Thymus (tissue), 14 donors: Measurements from ENCODE around the gene SFMBT2. TPM values are rescaled to one million over a fixed set of nuclear protein-coding genes. Genes with fewer than 3 reads are reported as not detected.
A peak's percentile ranks its signal among the peaks of the same experiment; 100 is the strongest.

ENCODE experiments used
- DNase-seq, 9 donors: peaks; one replicate each; pipeline ENCODE4 v3.0.0-alpha.2; 2013; ENCODE audit warnings: low spot score in 9 of 9, low read depth in 6 of 9, missing footprints in 1 of 9
- H3K27ac ChIP-seq, 2 donors: one replicate each; pipeline ENCODE4 v1.5.1; 2013; ENCODE audit warnings: control low read depth in 1 of 2, low read depth in 1 of 2, low read length in 1 of 2, mild to moderate bottlenecking in 1 of 2, moderate library complexity in 1 of 2
- H3K27me3 ChIP-seq, 2 donors: one replicate each; pipeline ENCODE4 v1.5.1; 2013; ENCODE audit warnings: low read length in 1 of 2; ENCODE audit not compliant: control insufficient read depth in 2 of 2, insufficient read depth in 1 of 2
- H3K36me3 ChIP-seq, 2 donors: one replicate each; pipeline ENCODE4 v1.5.1; 2013; ENCODE audit warnings: low read length in 1 of 2, mild to moderate bottlenecking in 1 of 2, moderate library complexity in 1 of 2; ENCODE audit not compliant: control insufficient read depth in 2 of 2, insufficient read depth in 2 of 2
- H3K4me1 ChIP-seq, 2 donors: one replicate each; pipeline ENCODE4 v1.5.1; 2013; ENCODE audit warnings: low read length in 2 of 2; ENCODE audit not compliant: control insufficient read depth in 2 of 2, insufficient read depth in 2 of 2
- H3K4me3 ChIP-seq, 2 donors: one replicate each; pipeline ENCODE4 v1.5.1; 2013; ENCODE audit warnings: low read length in 2 of 2, control low read depth in 1 of 2, mild to moderate bottlenecking in 1 of 2
- H3K9me3 ChIP-seq, 2 donors: one replicate each; pipeline ENCODE4 v1.5.1; 2013; ENCODE audit warnings: low read length in 1 of 2, mild to moderate bottlenecking in 1 of 2; ENCODE audit not compliant: control insufficient read depth in 2 of 2, insufficient read depth in 1 of 2
- WGBS: extraction: QIAGEN DNeasy Blood & Tissue Kit; methylation state at CpG from one replicate; pipeline ENCODE4 v1.1.7; 2013; 5-methylcytosine and 5-hydroxymethylcytosine counted together
- long read RNA-seq, 10 donors: transcript quantifications; one replicate each; lab custom pipeline, GENCODE V29; 2026
- polyA plus RNA-seq: library from polyadenylated mRNA; stranded (reverse); fragments of 200-250 nt; gene quantifications from one replicate; pipeline ENCODE4 v1.2.3, GENCODE V29; 2013
- total RNA-seq: library from RNA; stranded (reverse); fragments of 120-200 nt; gene quantifications from one replicate; pipeline ENCODE4 v1.2.4, GENCODE V29; 2013
- donor health status: healthy.

The SFMBT2 gene
- 9.7 TPM for total RNA-seq
- polyA plus RNA-seq, result 8.8 TPM
- long read RNA-seq, donor 1, result 0 reads
- long read RNA-seq, donor 2, result 0 reads
- long read RNA-seq, donor 3, result 0 reads
- long read RNA-seq, donor 4, result 0 reads
- long read RNA-seq, donor 5, result 0 reads
- long read RNA-seq, donor 6, result 0 reads
- long read RNA-seq, donor 7, result 0 reads
- long read RNA-seq, donor 8, result 0 reads
- long read RNA-seq, donor 9, result 0 reads
- long read RNA-seq, donor 10, result 0 reads

DNA sequence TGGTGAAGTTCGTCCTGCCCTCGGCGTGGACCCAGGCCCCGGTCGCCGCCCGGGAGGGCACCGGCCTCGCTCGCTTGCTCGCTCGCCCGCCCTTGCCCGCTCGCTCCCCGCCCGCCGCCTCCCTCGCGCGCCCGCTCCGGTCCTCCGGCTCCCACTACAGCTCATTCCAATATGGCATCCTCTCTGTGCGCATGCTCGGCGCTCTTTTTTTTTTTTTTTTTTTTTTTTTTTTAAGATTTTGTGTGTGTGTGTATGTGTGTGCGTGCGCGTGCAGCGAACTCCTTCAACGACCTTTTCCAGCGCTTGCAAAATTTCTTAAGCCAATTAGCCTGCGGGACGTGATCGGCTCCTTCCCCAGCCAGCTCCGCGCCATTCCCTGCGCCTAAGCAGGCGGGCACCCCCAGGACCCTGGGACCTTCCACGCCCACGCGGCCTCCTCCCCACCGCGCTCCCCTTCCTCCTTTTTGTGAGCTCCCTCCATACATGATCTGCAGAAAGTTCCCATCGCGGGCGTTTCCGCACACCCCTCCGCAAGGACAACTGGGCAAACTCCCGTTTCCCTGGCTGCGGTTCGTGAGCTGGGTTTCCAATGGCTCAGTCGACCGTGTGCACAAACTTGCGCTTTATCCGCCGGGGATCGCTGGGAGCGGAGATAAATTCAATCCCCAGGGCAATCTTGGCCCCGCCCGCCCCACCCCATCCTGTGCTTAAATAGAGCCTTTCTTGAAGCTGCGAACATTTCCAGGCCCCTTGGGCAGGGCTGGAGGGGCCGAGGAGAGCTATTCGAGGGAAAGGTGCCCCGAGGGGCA is at the start of gene SFMBT2:
Gene SFMBT2, minus strand, starts transcription at position 173 of the 809 bp plus-strand sequence. CDS start 29,136 bp downstream, outside the sequence.
- WGBS, result under 1% methylated on average over 66 of the region's 66 CpGs
- peaks cover 54 to 85% of the 10 kb centered on the region in 2 donors for H3K27me3 ChIP-seq
- H3K36me3 ChIP-seq, result no peaks in the 10 kb centered on the region
- H3K4me3 ChIP-seq, result peak within 1 kb of the TSS; percentile 72 to 83
- peaks cover 16 to 56% of the 10 kb centered on the region in 2 donors for H3K4me1 ChIP-seq
- peak in 6 of 9 donors; percentile 47 to 90 (median 60) for DNase-seq
- peaks cover 0 to 3% of the 10 kb centered on the region in 2 donors for H3K9me3 ChIP-seq
- H3K27ac ChIP-seq, result peak within 1 kb of the TSS; percentile 67 to 70

DNA sequence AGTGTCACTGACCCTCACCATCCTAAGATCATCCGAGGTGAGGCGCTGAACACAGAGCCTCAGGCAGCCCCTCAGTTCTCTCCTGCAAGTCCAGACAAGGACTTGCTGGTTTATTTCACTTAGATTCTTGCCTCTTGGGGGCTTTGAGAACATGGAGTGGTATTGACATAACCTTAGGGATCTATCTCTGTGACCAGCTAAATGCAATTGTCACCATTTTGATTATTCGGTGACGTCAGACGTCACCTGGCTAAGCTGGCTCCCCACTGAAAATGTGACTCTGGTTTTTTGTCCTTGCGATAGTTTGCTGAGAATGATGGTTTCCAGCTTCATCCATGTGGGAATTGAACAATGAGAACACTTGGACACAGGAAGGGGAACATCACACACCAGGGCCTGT is 49.2 kb upstream of the SFMBT2 start:
- WGBS, result 98% methylated on average over 6 of the region's 6 CpGs

DNA sequence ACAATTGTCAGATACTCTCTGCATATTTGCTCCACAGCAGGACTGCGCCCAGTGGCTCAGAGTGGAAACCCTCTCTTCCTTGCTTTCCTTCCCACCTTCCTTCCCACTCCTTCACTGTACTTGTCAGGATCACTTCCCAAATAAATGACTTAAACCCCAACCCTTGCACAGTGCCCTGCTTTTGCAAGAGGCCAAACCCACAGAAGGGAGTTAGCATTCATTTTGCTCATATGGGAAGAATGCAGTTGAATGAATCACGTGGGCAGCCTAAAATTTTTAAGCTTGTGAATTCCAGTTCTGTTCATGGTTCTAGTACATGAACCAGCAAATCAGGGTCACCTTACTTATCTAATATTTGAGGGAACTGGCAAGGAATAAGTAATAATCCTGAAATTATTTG is 47.7 kb upstream of the SFMBT2 start:
- no peak overlapping the region for H3K27ac ChIP-seq
- WGBS, result 96% methylated on average over 2 of the region's 2 CpGs
- peaks cover 0 to 5% of the 10 kb centered on the region in 2 donors for H3K4me1 ChIP-seq

More for the DNA sequence above, 49.2 kb upstream of the SFMBT2 start:
- Histone ChIP-seq H3K4me3 (no peak overlapping the region), H3K27me3 (no peaks in the 10 kb centered on the region), H3K4me1 (peaks cover 0 to 5% of the 10 kb centered on the region in 2 donors), H3K36me3 (no peaks in the 10 kb centered on the region), H3K27ac (no peak overlapping the region), H3K9me3 (no peaks in the 10 kb centered on the region)
- DNase-seq, result no peak

DNA sequence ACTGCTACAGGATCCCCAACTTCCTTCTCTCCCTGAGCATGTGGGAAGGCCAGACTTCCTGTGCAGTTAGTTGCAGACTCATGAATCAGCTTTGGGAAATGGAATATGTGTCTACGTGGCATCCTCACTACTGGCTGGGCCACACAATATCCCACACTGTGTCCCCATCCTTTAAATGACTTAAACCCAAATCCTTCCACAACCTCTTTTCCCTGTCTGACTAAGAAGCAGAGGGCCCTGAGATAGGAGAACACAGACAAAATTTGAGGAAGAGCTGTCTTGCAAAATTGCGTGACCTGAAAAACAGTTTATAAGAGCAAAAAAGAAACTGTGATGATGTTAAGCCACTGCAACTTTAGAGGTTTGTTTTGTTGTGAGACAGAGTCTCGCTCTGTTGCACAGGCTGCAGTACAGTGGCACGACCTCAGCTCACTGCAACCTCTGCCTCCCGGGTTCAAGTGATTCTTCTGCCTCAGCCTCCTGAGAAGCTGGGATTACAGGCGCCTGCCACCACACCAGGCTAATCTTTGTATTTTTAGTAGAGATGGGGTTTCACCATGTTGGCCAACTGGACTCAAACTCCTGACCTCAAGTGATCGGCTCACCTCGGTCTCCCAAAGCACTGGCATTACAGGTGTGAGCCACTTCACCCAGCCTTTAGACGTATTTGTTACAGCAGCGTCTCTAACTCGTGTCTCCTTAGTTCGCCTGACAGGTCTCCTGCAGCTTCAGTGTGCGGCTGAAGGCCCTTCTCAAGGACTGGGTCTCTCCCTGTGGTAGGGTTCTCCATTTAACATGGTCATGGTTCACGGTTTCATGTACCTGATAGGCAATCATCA is 46.9 kb upstream of the SFMBT2 start:
- no peak overlapping the region for H3K27ac ChIP-seq

More for the DNA sequence above, 47.7 kb upstream of the SFMBT2 start:
- Histone ChIP-seq H3K9me3 (no peaks in the 10 kb centered on the region), H3K4me3 (no peak overlapping the region), H3K36me3 (no peaks in the 10 kb centered on the region), H3K27me3 (no peaks in the 10 kb centered on the region)
- no peak for DNase-seq

DNA sequence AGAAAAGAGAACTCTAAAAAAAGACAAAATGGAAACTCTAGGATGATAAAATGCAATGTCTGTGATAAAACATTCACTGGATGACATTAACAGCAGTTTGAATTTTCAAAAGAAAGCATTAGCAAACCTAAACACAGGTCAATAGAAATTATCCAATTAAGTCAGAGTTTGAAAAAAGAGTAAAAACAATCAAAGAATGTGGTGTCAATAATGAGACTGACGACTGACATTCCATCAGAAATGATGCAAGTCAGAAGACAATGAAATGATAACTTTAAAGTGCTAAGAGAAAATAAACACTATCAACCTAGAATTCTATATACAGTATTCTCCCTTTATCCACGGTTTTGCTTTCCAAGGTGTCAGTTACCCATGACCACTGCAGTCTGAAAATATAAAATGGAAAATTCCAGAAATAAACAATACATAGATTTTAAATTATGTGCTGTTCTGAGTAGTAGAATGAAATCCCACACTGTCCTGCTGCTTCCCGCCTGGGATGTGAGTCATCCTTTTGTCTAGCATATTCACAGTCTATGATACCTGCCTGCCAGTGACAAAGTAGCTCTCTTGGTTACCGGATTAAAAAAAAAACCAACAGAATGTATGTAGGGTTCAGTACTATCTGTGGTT is 38.3 kb upstream of the SFMBT2 start:
- no peaks in the 10 kb centered on the region for H3K9me3 ChIP-seq
- no peak for DNase-seq
- no peaks in the 10 kb centered on the region for H3K36me3 ChIP-seq
- no peak overlapping the region for H3K4me3 ChIP-seq
- H3K27me3 ChIP-seq, result no peaks in the 10 kb centered on the region
- WGBS, result 91% methylated on average over 4 of the region's 4 CpGs
- H3K27ac ChIP-seq, result no peak overlapping the region
- peaks cover 0 to 6% of the 10 kb centered on the region in 2 donors for H3K4me1 ChIP-seq

More for the DNA sequence above, 46.9 kb upstream of the SFMBT2 start:
- no peaks in the 10 kb centered on the region for H3K27me3 ChIP-seq
- DNase-seq, result no peak
- no peaks in the 10 kb centered on the region for H3K36me3 ChIP-seq
- 95% methylated on average over 14 of the region's 14 CpGs for WGBS
- peaks cover 0 to 5% of the 10 kb centered on the region in 2 donors for H3K4me1 ChIP-seq
- H3K4me3 ChIP-seq, result no peak overlapping the region
- no peaks in the 10 kb centered on the region for H3K9me3 ChIP-seq

DNA sequence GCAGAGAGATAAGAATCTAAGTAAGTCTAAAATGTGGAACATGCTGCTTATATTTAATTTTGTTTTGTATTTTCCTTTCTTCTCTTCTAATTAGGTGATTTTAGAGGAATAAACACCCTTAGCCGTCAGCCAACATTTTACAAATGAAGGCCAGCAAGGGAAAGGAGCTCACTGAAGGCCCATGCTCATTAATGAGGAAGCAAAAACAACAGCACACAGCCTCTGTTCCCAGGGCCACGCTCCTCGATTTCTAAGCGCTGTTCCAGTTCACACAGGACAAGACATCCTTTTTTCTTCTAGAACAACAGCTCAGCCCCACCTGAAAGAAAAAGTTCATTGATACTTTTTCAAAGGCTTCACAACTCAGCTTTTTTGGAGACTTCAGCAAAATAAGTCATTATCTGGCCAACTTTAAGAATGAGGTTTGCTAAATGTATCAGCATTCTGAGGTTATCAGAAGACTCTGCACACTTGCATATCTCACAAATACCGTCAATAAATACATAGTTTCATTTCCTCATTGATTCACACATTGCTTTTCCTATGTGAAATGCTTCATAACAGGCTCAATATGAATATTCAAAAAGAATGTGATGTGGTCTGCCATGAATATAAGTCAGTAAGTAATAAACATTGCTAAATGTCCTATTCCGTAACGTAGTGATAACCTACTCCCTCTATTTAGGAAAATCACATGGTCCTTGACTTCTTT is 34.8 kb upstream of the SFMBT2 start:
- H3K9me3 ChIP-seq, result no peaks in the 10 kb centered on the region
- WGBS, result 93% methylated on average over 7 of the region's 7 CpGs
- no peaks in the 10 kb centered on the region for H3K36me3 ChIP-seq
- peaks cover 0 to 6% of the 10 kb centered on the region in 2 donors for H3K4me1 ChIP-seq
- H3K27me3 ChIP-seq, result no peaks in the 10 kb centered on the region
- H3K27ac ChIP-seq, result no peak overlapping the region
- no peak for DNase-seq
- H3K4me3 ChIP-seq, result no peak overlapping the region

DNA sequence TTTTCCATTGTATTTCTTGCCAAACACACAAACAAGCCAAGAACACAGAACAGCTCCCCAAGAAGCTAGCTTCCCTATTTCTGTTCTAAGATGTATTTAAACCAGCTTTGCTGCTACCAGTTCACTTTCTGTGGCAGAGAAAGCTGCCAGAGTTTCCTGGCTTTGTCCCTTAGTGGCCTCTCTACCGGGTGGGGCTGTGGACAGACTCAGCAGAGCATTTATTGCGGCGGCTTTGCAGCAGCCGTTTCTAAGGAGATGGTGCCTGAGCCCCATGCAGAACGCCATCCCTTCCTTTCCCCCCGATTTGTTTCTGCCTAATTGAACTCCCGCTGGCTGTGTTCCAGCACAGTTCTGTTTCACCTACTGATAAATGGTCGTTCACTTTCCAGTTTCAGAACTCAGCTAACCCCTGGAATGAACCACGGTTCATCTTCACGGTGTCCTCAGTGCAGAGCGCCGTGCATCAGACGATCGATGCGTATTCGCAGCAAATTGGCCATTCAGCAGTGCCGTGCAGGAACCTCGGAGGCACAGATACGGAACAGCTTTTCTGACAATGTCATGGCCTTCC is 33.8 kb upstream of the SFMBT2 start:
- no peak overlapping the region for H3K27ac ChIP-seq

DNA sequence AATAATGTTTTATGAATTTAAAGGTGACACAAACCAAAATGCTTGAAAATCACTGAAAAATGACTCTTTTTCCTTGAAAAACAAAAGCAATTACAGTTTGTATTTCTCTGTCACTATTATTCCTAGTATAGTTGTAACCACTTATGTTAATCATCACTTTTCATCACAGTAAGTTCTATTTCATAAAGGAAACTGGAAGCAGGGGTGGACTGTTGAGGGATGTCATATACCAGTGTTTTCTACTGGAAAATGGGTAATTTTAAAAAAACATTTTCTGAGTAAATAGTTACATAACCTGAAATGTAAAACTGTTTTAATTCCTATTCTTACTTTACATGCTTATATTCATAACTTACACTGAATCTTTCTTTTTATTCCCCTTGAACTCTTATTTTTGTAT is 32.2 kb upstream of the SFMBT2 start:
- Histone ChIP-seq H3K27me3 (no peaks in the 10 kb centered on the region), H3K36me3 (no peaks in the 10 kb centered on the region), H3K4me3 (no peak overlapping the region), H3K27ac (no peak overlapping the region), H3K9me3 (no peaks in the 10 kb centered on the region), H3K4me1 (peaks cover 0 to 6% of the 10 kb centered on the region in 2 donors)
- no peak for DNase-seq

More for the DNA sequence above, 33.8 kb upstream of the SFMBT2 start:
- DNase-seq, result no peak
- 60% methylated on average over 19 of the region's 19 CpGs for WGBS
- Histone ChIP-seq H3K36me3 (no peaks in the 10 kb centered on the region), H3K4me1 (peaks cover 0 to 6% of the 10 kb centered on the region in 2 donors), H3K9me3 (no peaks in the 10 kb centered on the region), H3K4me3 (no peak overlapping the region), H3K27me3 (no peaks in the 10 kb centered on the region)
